H1 (cell line): ENCODE data around the gene SLC44A5. TPM values are rescaled to one million over a fixed set of nuclear protein-coding genes. Genes with fewer than 3 reads are reported as not detected.

Experiments
- CTCF ChIA-PET: fragments of 300-600 bp; sonication (Branson Sonifier 250); formaldehyde crosslinking; loops from one replicate; lab custom pipeline; 2021; ENCODE audit not compliant: partially characterized antibody; lab: Charles Lee
- POLR2A ChIA-PET: fragments of 300-600 bp; sonication (Branson Sonifier 250); formaldehyde crosslinking; loops from one replicate; lab custom pipeline; 2021; ENCODE audit warnings: inconsistent platforms; ENCODE audit not compliant: partially characterized antibody; lab: Charles Lee
- DNase-seq, 2 experiments: peaks; one replicate each; pipeline versions ENCODE4 v3.0.0 to v3.0.0-alpha.2; 2010 to 2022; ENCODE audit warnings: low spot score in 2 of 2, low read depth in 1 of 2, mixed read lengths in 1 of 2
- FAIRE-seq: peaks from 2 replicates; lab custom pipeline; 2011; peaks lifted over from hg19 to GRCh38; lab: Jason Lieb, UNC
- H2AFZ ChIP-seq: 2 replicates; pipeline ENCODE4 v1.8.1; 2012; ENCODE audit warnings: low read length, inconsistent platforms
- H2AK5ac ChIP-seq: 2 replicates; pipeline ENCODE4 v1.6.1; 2013; ENCODE audit warnings: low read depth, low read length
- H2BK120ac ChIP-seq: replicated peaks from 2 replicates; pipeline ENCODE3; 2013; ENCODE audit warnings: low read depth, low read length, inconsistent platforms
- H2BK12ac ChIP-seq: 2 replicates; pipeline ENCODE4 v1.6.1; 2013; ENCODE audit warnings: low read depth, low read length
- H2BK15ac ChIP-seq: 2 replicates; pipeline ENCODE4 v1.6.1; 2013; ENCODE audit warnings: low read length
- H2BK20ac ChIP-seq: 2 replicates; pipeline ENCODE4 v1.6.1; 2013; ENCODE audit warnings: low read length
- H2BK5ac ChIP-seq: 2 replicates; pipeline ENCODE4 v1.6.1; 2013; ENCODE audit warnings: low read depth, low read length
- H3K14ac ChIP-seq: 2 replicates; pipeline ENCODE4 v1.6.1; 2013; ENCODE audit warnings: inconsistent platforms; ENCODE audit not compliant: insufficient read length
- H3K18ac ChIP-seq: 2 replicates; pipeline ENCODE4 v1.6.1; 2013; ENCODE audit warnings: low read length; ENCODE audit errors: extremely low read depth
- H3K23ac ChIP-seq: 2 replicates; pipeline ENCODE4 v1.6.1; 2013; ENCODE audit warnings: inconsistent platforms; ENCODE audit not compliant: insufficient read length
- H3K23me2 ChIP-seq: 2 replicates; pipeline ENCODE4 v1.6.1; 2013; ENCODE audit warnings: low read depth, low read length
- H3K27ac ChIP-seq: 2 replicates; pipeline ENCODE4 v1.6.1; 2011; ENCODE audit warnings: low read depth, low read length, inconsistent platforms
- H3K27me3 ChIP-seq, 4 experiments: replicated peaks in 1 of 4; 1 replicate in 1 of 4; 2 replicates in 3 of 4; pipeline versions ENCODE4 v1.6.1 to v1.8.1; 2011 to 2013; ENCODE audit warnings: low read length in 3 of 4, mild to moderate bottlenecking in 3 of 4, inconsistent platforms in 2 of 4, mixed read lengths in 2 of 4, moderate library complexity in 1 of 4; ENCODE audit not compliant: control insufficient read depth in 3 of 4, insufficient read depth in 3 of 4; ENCODE audit errors: extremely low read depth in 1 of 4
- H3K36me3 ChIP-seq, 4 experiments: 2 replicates each; pipeline versions ENCODE4 v1.6.1 to v1.8.1; 2011 to 2013; ENCODE audit warnings: mild to moderate bottlenecking in 4 of 4, low read length in 3 of 4, moderate library complexity in 2 of 4, control low read depth in 1 of 4, inconsistent platforms in 1 of 4; ENCODE audit not compliant: insufficient read depth in 4 of 4, control insufficient read depth in 2 of 4
- H3K4ac ChIP-seq: replicated peaks from 2 replicates; pipeline ENCODE3; 2013; ENCODE audit warnings: low read length, low read depth, mixed read lengths, inconsistent platforms; ENCODE audit not compliant: insufficient read length
- H3K4me1 ChIP-seq, 4 experiments: replicated peaks in 1 of 4; 1 replicate in 1 of 4; 2 replicates in 3 of 4; pipeline versions ENCODE4 v1.6.1 to v1.8.1; 2011 to 2013; ENCODE audit warnings: low read length in 3 of 4, inconsistent platforms in 2 of 4, mixed read lengths in 1 of 4; ENCODE audit not compliant: insufficient read depth in 4 of 4, control insufficient read depth in 3 of 4
- H3K4me2 ChIP-seq, 2 experiments: 2 replicates each; pipeline versions ENCODE4 v1.6.1 to v1.8.1; 2011 to 2013; ENCODE audit warnings: low read depth in 2 of 2, low read length in 2 of 2, control low read depth in 1 of 2, inconsistent platforms in 1 of 2, mild to moderate bottlenecking in 1 of 2; ENCODE audit not compliant: insufficient read depth in 1 of 2
- H3K4me3 ChIP-seq, 4 experiments: fragments of 200-600, 300-600 bp in 1 of 4; sonication (generic), shearing (Covaris generic), sonication (Bioruptor Twin) in 1 of 4; 2 replicates each; pipeline versions ENCODE4 v1.5.1 to v1.8.1; 2011 to 2016; ENCODE audit warnings: low read length in 4 of 4, low read depth in 3 of 4, control low read depth in 2 of 4, inconsistent platforms in 2 of 4, mild to moderate bottlenecking in 2 of 4, mixed read lengths in 1 of 4, moderate library complexity in 1 of 4; ENCODE audit not compliant: insufficient read depth in 2 of 4; ENCODE audit errors: extremely low read depth in 1 of 4
- H3K56ac ChIP-seq: replicated peaks from 2 replicates; pipeline ENCODE3; 2013; ENCODE audit warnings: low read depth, mild to moderate bottlenecking, mixed read lengths, low read length, inconsistent platforms; ENCODE audit not compliant: insufficient read length
- H3K79me1 ChIP-seq: 2 replicates; pipeline ENCODE4 v1.6.1; 2013; ENCODE audit warnings: low read depth, low read length, control low read depth
- H3K79me2 ChIP-seq, 2 experiments: 2 replicates each; pipeline versions ENCODE4 v1.6.1 to v1.8.1; 2012 to 2013; ENCODE audit warnings: low read length in 2 of 2, mild to moderate bottlenecking in 2 of 2, inconsistent platforms in 1 of 2; ENCODE audit not compliant: insufficient read depth in 2 of 2, control insufficient read depth in 1 of 2
- H3K9ac ChIP-seq, 4 experiments: replicated peaks in 1 of 4; 1 replicate in 1 of 4; 2 replicates in 3 of 4; pipeline versions ENCODE4 v1.6.1 to v1.8.1; 2011 to 2013; ENCODE audit warnings: low read depth in 3 of 4, low read length in 3 of 4, control low read depth in 2 of 4, mild to moderate bottlenecking in 2 of 4, moderate library complexity in 2 of 4, inconsistent platforms in 1 of 4; ENCODE audit errors: extremely low read depth in 1 of 4
- H3K9me3 ChIP-seq, 2 experiments: 2 replicates each; pipeline versions ENCODE4 v1.6.1 to v1.8.1; 2012 to 2013; ENCODE audit warnings: mild to moderate bottlenecking in 2 of 2, moderate library complexity in 2 of 2, control low read depth in 1 of 2, inconsistent platforms in 1 of 2, low read depth in 1 of 2, low read length in 1 of 2, mixed read lengths in 1 of 2; ENCODE audit not compliant: insufficient read depth in 2 of 2
- H4K20me1 ChIP-seq, 2 experiments: replicated peaks in 1 of 2; 2 replicates each; pipeline versions ENCODE3 to v1.8.1; 2011 to 2013; ENCODE audit warnings: inconsistent platforms in 2 of 2, low read length in 2 of 2, mild to moderate bottlenecking in 1 of 2; ENCODE audit not compliant: insufficient read depth in 2 of 2, control insufficient read depth in 1 of 2
- H4K5ac ChIP-seq: 2 replicates; pipeline ENCODE4 v1.6.1; 2013; ENCODE audit warnings: low read length, low read depth, mixed read lengths, inconsistent platforms; ENCODE audit not compliant: insufficient read length
- H4K8ac ChIP-seq: 2 replicates; pipeline ENCODE4 v1.8.0; 2013; ENCODE audit warnings: mild to moderate bottlenecking, moderate library complexity, low read length, inconsistent platforms; ENCODE audit not compliant: insufficient read depth; ENCODE audit errors: extremely low read depth
- H4K91ac ChIP-seq: replicated peaks from 2 replicates; pipeline ENCODE3; 2013; ENCODE audit warnings: low read length, mixed read lengths, inconsistent platforms; ENCODE audit not compliant: insufficient read length
- BCL11A ChIP-seq, 2 experiments: IDR thresholded peaks; one replicate each; pipeline ENCODE4 v1.6.1; 2011; ENCODE audit warnings: low read depth in 2 of 2, low read length in 2 of 2, mild to moderate bottlenecking in 2 of 2
- BRCA1 ChIP-seq: IDR thresholded peaks from 2 replicates; pipeline ENCODE4 v1.6.1; 2012; ENCODE audit warnings: low read depth, low read length, improper control_type of control experiment
- CEBPB ChIP-seq: IDR thresholded peaks from 2 replicates; pipeline ENCODE4 v1.6.1; 2012; ENCODE audit warnings: low read depth, low read length
- E2F6 ChIP-seq: IDR thresholded peaks from 2 replicates; pipeline ENCODE4 v1.6.1; 2012; ENCODE audit warnings: inconsistent platforms
- FOSL1 ChIP-seq: IDR thresholded peaks from 2 replicates; pipeline ENCODE4 v1.6.1; 2011; ENCODE audit warnings: mild to moderate bottlenecking, low read depth, low read length, moderate library complexity; ENCODE audit not compliant: insufficient read depth
- JUND ChIP-seq: IDR thresholded peaks from 2 replicates; pipeline ENCODE4 v1.6.1; 2011; ENCODE audit warnings: mild to moderate bottlenecking, improper control_type of control experiment, low read length
- KDM1A ChIP-seq: fragments of 200-600, 300-600 bp; sonication (generic); IDR thresholded peaks from 2 replicates; pipeline ENCODE4 v1.7.1; 2016; ENCODE audit warnings: mild to moderate bottlenecking, low read length, borderline replicate concordance
- RAD21 ChIP-seq, 2 experiments: IDR thresholded peaks in 1 of 2; conservative IDR thresholded peaks in 1 of 2; 2 replicates each; pipeline ENCODE4 v1.6.1; 2011; ENCODE audit warnings: low read depth in 2 of 2, low read length in 2 of 2, improper control_type of control experiment in 1 of 2, inconsistent platforms in 1 of 2, mild to moderate bottlenecking in 1 of 2, moderate library complexity in 1 of 2
- RXRA ChIP-seq: IDR thresholded peaks from 2 replicates; pipeline ENCODE4 v1.6.1; 2011; ENCODE audit warnings: low read depth, mild to moderate bottlenecking, low read length, moderate library complexity; ENCODE audit not compliant: insufficient read depth
- SIN3A ChIP-seq, 2 experiments: IDR thresholded peaks in 1 of 2; conservative IDR thresholded peaks in 1 of 2; 2 replicates each; pipeline ENCODE4 v1.6.1; 2011 to 2012; ENCODE audit warnings: low read length in 2 of 2, improper control_type of control experiment in 1 of 2, low read depth in 1 of 2, mild to moderate bottlenecking in 1 of 2
- SIX5 ChIP-seq: IDR thresholded peaks from 2 replicates; pipeline ENCODE4 v1.6.1; 2011; ENCODE audit warnings: mild to moderate bottlenecking, low read depth, low read length
- ZNF274 ChIP-seq: IDR thresholded peaks from 2 replicates; pipeline ENCODE4 v1.7.0; 2012; ENCODE audit warnings: low read length, borderline replicate concordance; ENCODE audit errors: extremely low read depth
- WGBS, 2 experiments: shearing (Covaris generic) in 1 of 2; methylation state at CpG; one replicate each; pipeline versions ENCODE4 v1.1.6 to v1.1.7; 2013 to 2015; ENCODE audit warnings: low lambda C conversion rate in 2 of 2, mixed read lengths in 2 of 2, inconsistent platforms in 1 of 2, low coverage in 1 of 2, missing lambda C conversion rate in 1 of 2; ENCODE audit not compliant: insufficient replicate concordance in 2 of 2, insufficient coverage in 1 of 2, insufficient read length in 1 of 2; ENCODE audit errors: extremely low coverage in 1 of 2, missing lambda C conversion rate in 1 of 2; 5-methylcytosine and 5-hydroxymethylcytosine counted together
- polyA plus RNA-seq, 7 experiments: library from polyadenylated mRNA; depleted of rRNA in 3 of 7; stranded (reverse) in 5 of 7; unstranded in 2 of 7; fragments of >200 nt in 5 of 7; fragments of 200-250 nt in 2 of 7; gene quantifications; 1 replicate in 5 of 7; 2 replicates in 1 of 7; 4 replicates in 1 of 7; pipeline versions ENCODE4 v1.2.1 to v1.2.3, GENCODE V29; 2011 to 2013; ENCODE audit warnings: missing spikeins in 2 of 7, mixed read lengths in 2 of 7
- total RNA-seq: library from RNA; stranded (reverse); fragmentation: NEBNext Ultra II Directional; extraction: Animal tissue kit (Norgen Biotek cat#: 25700); gene quantifications from 2 replicates; pipeline ENCODE4 v1.2.1, GENCODE V29; 2021

SLC44A5 gene
- total and polyA plus RNA-seq, 2 of the 8 experiments (the other 6 are each of a cell fraction or from before 2014, with no cell fraction given) = 1.8 to 3.3 TPM

DNA sequence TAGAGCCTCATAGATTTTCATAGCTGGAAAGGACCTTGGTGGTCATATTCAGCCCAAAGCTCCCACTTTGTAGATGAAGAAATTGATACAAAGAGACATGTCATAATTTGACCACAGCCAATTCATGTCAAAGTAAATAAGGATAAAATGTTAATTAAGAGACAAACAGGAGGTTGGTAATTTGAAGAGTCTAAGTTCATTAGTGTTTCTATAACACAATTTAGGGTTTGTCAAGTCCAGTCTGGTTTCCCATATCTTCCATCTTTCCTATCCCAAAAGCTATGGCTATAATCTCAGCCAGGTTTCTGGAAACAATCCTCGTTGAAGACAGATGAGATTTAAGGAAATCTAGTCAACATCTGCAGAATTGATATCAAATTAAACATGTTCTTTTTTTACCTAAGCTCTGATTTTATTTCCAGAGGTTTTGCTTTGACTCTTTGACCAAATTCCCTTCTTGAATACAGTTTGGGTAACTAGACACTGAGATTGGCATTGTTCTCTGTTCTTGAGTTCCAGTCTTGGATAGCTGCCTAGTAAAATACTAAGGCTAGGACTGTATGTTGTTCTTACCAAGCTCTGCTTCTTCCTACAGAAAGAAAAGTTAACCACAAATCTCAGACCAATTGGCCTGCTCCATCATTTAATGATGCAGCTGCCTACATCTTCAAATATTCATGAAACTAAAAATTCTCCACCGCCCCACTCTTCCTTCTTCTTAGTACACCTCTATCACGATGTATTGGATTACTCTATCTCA is 62.0 kb downstream of the SLC44A5 start:
- Histone ChIP-seq H3K14ac (no peak overlapping the region), H4K91ac (no peak overlapping the region), H2BK120ac (no peak overlapping the region), H2BK5ac (no peak overlapping the region), H4K8ac (no peak overlapping the region), H2BK15ac (no peak overlapping the region), H2AK5ac (no peak overlapping the region), H3K23ac (no peak overlapping the region), H3K4ac (no peak overlapping the region), H3K27ac (no peak overlapping the region), H4K5ac (no peak overlapping the region), H3K4me1 (no peaks in the 10 kb centered on the region), H4K20me1 (no peaks in the 10 kb centered on the region), H3K23me2 (no peaks in the 10 kb centered on the region), H3K4me2 (no peak overlapping the region), H3K56ac (no peak overlapping the region), H3K4me3 (no peak overlapping the region), H3K36me3 (no peaks in the 10 kb centered on the region), H3K9ac (no peak overlapping the region), H2AFZ (no peak overlapping the region), H2BK12ac (no peak overlapping the region), H3K9me3 (no peaks in the 10 kb centered on the region), H3K79me1 (no peaks in the 10 kb centered on the region), H3K79me2 (no peaks in the 10 kb centered on the region), H2BK20ac (no peak overlapping the region), H3K18ac (no peak overlapping the region), H3K27me3 (no peaks in the 10 kb centered on the region)
- ChIA-PET POLR2A (no interaction called here), CTCF (interaction anchor here (1.1 to 1.2 kb wide), 2 partner anchors 274 to 283 kb away, joined by 3 to 4 read pairs; no protein-coding TSS in a partner anchor)
- FAIRE-seq (no peak), DNase-seq (no peak)
- 81% methylated on average over 3 of the region's 3 CpGs; no CpG with 5 or more reads in 1 of the 2 experiments for WGBS, 2 experiments
- TF ChIP-seq FOSL1 (no peak), RAD21 (IDR thresholded peaks at IDR 0.05 in 1 of 2, conservative IDR thresholded peaks at IDR 0.05 in 1 of 2; ENCODE audit: low read depth in 2 of 2, low read length in 2 of 2) (no peak), RXRA (no peak), SIN3A (conservative IDR thresholded peaks at IDR 0.05 in 1 of 2, IDR thresholded peaks at IDR 0.05 in 1 of 2; ENCODE audit: low read depth in 1 of 2, low read length in 2 of 2) (no peak), ZNF274 (no peak), E2F6 (no peak), CEBPB (no peak), BRCA1 (no peak), SIX5 (no peak), BCL11A (IDR thresholded peaks at IDR 0.05; ENCODE audit: low read depth in 2 of 2, low read length in 2 of 2) (no peak), KDM1A (no peak), JUND (no peak)
